NT2/D1 (cell line): Measurements from ENCODE around the gene MEIS2.
A peak's percentile ranks its signal among the peaks of the same experiment; 100 is the strongest.

ENCODE experiments used
- DNase-seq: peaks from one replicate; pipeline ENCODE4 v3.0.0-alpha.2; 2011; ENCODE audit warnings: low read depth, low spot score
- H3K27me3 ChIP-seq: 2 replicates; pipeline ENCODE4 v1.6.0; 2011; ENCODE audit warnings: mild to moderate bottlenecking; ENCODE audit not compliant: insufficient read length, insufficient read depth
- H3K36me3 ChIP-seq: 2 replicates; pipeline ENCODE4 v1.6.1; 2011; ENCODE audit warnings: mild to moderate bottlenecking, low read length, mixed read lengths; ENCODE audit not compliant: insufficient read depth, insufficient read length
- H3K4me1 ChIP-seq: 2 replicates; pipeline ENCODE4 v1.5.1; 2011; ENCODE audit not compliant: insufficient read depth, insufficient read length
- H3K4me3 ChIP-seq: 2 replicates; pipeline ENCODE4 v1.5.1; 2011; ENCODE audit warnings: low read depth; ENCODE audit not compliant: insufficient read length
- H3K9ac ChIP-seq: 2 replicates; pipeline ENCODE4 v1.6.0; 2011; ENCODE audit warnings: low read depth; ENCODE audit not compliant: insufficient read length
- H3K9me3 ChIP-seq: 2 replicates; pipeline ENCODE4 v1.5.1; 2011; ENCODE audit warnings: mild to moderate bottlenecking, low read length; ENCODE audit not compliant: insufficient read depth
- SUZ12 ChIP-seq: IDR thresholded peaks from 2 replicates; pipeline ENCODE4 v1.6.1; 2011; ENCODE audit not compliant: insufficient read length, insufficient read depth; ENCODE audit errors: extremely low read depth
- YY1 ChIP-seq: IDR thresholded peaks from 2 replicates; pipeline ENCODE4 v1.6.1; 2011; ENCODE audit not compliant: insufficient read length, insufficient read depth
- ZNF274 ChIP-seq: IDR thresholded peaks from 2 replicates; pipeline ENCODE4 v1.6.1; 2011; ENCODE audit warnings: mild to moderate bottlenecking, low read depth, low read length

The MEIS2 gene

DNA sequence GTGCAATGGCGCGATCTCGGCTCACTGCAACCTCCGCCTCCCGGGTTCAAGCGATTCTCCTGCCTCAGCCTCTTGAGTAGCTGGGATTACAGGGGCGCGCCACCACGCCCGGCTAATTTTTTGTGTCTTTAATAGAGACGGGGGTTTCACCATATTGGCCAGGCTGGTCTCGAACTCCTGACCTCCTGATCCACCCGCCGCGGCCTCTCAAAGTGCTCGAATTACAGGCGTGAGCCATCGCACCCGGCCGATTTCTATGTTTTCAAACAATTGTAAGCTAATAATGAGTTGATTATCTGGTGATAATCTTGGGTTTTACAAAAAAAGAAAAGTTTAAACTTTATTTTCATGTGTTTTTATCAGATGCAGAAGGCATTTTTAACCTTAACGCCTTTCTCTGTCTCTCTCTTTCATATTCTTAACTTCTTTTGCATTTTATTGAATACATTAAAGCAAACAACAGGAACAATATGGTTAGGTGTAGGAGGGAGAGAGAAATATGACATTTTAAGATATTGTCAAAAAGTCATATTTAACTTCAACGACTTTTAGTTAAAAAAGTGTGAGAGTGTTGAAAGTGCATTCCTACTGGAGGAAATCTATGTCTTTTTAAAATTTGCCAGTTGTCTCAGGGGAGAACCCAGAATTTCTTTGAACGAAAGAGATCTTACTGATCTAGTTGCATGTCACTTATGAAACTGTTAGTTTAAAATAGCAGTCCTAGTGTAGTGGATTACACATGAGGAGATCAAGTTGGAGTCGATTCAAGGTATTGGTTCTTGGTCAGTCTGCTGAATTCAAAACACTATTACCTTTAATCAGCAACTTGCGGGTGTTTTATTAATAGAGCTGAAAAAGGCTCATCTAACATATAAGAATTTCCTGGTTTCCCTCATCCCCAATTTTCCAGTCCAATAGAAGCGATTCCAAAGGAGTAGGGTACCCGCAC, 3.4 kb upstream of the MEIS2 start:
- H3K4me1 ChIP-seq, result no peaks in the 10 kb centered on the region
- no peaks in the 10 kb centered on the region for H3K9me3 ChIP-seq
- H3K27me3 ChIP-seq, result peaks cover 73% of the 10 kb centered on the region
- H3K36me3 ChIP-seq, result no peaks in the 10 kb centered on the region
- no peak overlapping the region for H3K9ac ChIP-seq
- no peak for DNase-seq
- TF ChIP-seq ZNF274, result no peak
- no peak for TF ChIP-seq SUZ12
- TF ChIP-seq YY1, result no peak
- H3K4me3 ChIP-seq, result no peak overlapping the region

DNA sequence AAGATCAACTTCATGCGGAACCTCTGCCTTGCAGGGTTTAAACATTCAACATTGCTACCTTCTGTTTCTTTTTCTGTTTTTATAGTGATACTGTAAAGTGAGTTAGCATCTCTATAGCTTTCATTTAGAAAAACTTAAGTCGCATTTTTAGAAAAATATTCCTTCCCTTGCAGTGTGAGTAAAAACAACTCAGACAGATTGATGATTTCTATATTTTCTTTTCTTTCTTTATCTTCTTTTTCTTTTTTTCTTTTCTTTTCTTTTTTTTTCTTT, 2.8 kb upstream of the MEIS2 start:
- H3K4me1 ChIP-seq, result no peaks in the 10 kb centered on the region
- no peak for TF ChIP-seq YY1
- no peak for TF ChIP-seq ZNF274
- no peak for TF ChIP-seq SUZ12
- no peak overlapping the region for H3K9ac ChIP-seq
- H3K36me3 ChIP-seq, result no peaks in the 10 kb centered on the region
- no peak for DNase-seq
- peaks cover 73% of the 10 kb centered on the region for H3K27me3 ChIP-seq
- no peak overlapping the region for H3K4me3 ChIP-seq
- H3K9me3 ChIP-seq, result no peaks in the 10 kb centered on the region

DNA sequence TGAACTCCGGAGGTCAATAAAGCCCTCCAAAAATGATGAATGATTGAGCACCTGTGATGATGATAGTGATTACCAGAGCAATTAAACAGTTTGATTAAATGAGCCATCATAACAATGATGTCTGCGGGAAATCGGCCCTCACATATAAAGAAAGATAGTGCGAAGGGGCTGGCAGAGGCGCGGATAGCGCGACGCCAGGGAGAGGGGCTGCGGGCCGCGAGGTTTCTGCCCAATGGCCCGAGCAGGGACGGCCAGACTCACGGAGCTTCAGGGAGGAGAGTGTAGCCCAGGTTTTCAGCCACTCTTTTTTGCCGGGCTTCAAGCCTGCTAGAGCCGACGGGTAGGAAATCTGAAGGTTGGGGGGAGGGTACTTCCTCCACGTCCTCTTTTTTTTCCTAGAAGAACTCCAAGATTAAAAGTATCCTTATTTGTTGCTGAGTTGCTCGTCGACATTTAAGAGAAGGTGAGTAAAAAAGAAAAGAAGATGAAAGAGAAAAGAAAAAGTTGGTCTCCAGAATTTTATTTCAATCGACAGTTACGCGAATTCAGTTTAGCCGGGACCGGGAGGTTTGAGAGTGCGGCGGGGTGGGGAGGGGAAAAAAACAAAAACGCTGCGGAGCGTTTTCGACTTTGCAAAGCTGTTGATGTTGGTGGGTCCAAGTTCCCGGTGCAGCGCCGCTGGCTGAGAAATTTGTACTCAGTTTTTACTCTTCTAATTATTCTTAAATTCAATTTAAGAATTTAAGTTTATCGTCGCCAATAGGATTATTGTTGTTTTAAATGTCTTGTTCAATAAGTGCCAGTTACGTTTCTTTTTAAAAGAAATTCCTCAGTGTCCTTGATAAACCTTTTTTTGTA, 2.2 kb upstream of the MEIS2 start:
- no peaks in the 10 kb centered on the region for H3K36me3 ChIP-seq
- H3K4me3 ChIP-seq, result peak overlapping the region; percentile 29
- no peaks in the 10 kb centered on the region for H3K4me1 ChIP-seq
- no peak for DNase-seq
- TF ChIP-seq ZNF274, result no peak
- TF ChIP-seq YY1, result no peak
- no peak for TF ChIP-seq SUZ12
- H3K9ac ChIP-seq, result peak overlapping the region; percentile 26
- H3K27me3 ChIP-seq, result peaks cover 73% of the 10 kb centered on the region
- H3K9me3 ChIP-seq, result no peaks in the 10 kb centered on the region

- no peaks in the 10 kb centered on the region for H3K36me3 ChIP-seq
- TF ChIP-seq ZNF274 (no peak), YY1 (no peak), SUZ12 (no peak)
- peak overlapping the region; percentile 61 for H3K9ac ChIP-seq
- no peaks in the 10 kb centered on the region for H3K9me3 ChIP-seq
- H3K4me1 ChIP-seq, result no peaks in the 10 kb centered on the region
- peaks cover 74% of the 10 kb centered on the region for H3K27me3 ChIP-seq
- peak overlapping the region; percentile 53 for H3K4me3 ChIP-seq
- no peak for DNase-seq
Observed at GRCh38 chr15:37101980-37102304, 1.6 kb upstream of the MEIS2 start.

- H3K36me3 ChIP-seq, result no peaks in the 10 kb centered on the region
- no peak for DNase-seq
- peak overlapping the region; percentile 53 for H3K4me3 ChIP-seq
- peaks cover 75% of the 10 kb centered on the region for H3K27me3 ChIP-seq
- H3K4me1 ChIP-seq, result no peaks in the 10 kb centered on the region
- H3K9me3 ChIP-seq, result no peaks in the 10 kb centered on the region
- TF ChIP-seq YY1, result no peak
- TF ChIP-seq SUZ12, result no peak
- no peak for TF ChIP-seq ZNF274
- peak overlapping the region; percentile 21 for H3K9ac ChIP-seq
Observed at GRCh38 chr15:37100966-37101215, 542 bp upstream of the MEIS2 start.

DNA sequence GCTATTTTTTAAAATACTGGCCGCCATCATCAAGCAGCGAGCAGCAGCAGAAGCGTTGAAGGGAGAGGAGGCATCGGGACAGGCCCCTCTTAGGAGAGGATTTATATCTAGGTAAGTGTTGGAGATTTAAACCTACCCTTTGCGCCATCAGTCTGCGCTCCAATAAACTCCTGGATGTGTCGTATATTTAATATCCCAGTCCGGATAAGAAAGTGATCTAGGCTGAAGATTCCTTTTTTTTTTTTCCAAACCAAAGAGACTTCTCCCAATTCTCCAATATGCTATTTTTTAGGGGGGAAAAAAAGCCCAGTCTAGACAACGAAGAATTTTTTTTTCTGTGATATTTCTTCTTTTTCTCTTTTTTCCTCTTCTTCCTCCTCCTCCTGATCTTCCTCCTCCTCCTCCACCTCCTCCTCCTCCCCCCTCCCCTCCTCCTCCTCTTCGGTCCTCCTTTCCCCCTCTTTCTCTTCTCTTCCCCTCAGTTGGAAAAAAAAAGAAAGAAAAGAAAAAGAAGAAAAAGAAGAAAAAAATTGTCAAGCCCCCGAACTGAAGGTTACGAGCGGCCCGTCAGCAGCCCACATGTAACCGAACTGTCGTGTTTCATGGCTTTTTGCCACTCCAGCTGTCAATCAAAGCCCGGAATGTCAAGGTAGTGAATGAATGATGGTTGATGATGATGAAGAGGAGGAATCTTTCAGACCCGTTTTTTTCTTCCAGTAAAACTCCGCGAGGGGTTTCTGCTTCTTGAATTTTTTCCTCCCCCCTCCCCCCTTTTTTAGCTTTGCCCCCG, 835 bp downstream of the MEIS2 start:
- no peak for TF ChIP-seq ZNF274
- no peak for TF ChIP-seq SUZ12
- TF ChIP-seq YY1, result no peak
- peaks cover 66% of the 10 kb centered on the region for H3K27me3 ChIP-seq
- DNase-seq, result no peak
- no peaks in the 10 kb centered on the region for H3K9me3 ChIP-seq
- peak overlapping the region; percentile 53 for H3K4me3 ChIP-seq
- no peaks in the 10 kb centered on the region for H3K36me3 ChIP-seq
- H3K9ac ChIP-seq, result peak overlapping the region; percentile 76
- H3K4me1 ChIP-seq, result no peaks in the 10 kb centered on the region

DNA sequence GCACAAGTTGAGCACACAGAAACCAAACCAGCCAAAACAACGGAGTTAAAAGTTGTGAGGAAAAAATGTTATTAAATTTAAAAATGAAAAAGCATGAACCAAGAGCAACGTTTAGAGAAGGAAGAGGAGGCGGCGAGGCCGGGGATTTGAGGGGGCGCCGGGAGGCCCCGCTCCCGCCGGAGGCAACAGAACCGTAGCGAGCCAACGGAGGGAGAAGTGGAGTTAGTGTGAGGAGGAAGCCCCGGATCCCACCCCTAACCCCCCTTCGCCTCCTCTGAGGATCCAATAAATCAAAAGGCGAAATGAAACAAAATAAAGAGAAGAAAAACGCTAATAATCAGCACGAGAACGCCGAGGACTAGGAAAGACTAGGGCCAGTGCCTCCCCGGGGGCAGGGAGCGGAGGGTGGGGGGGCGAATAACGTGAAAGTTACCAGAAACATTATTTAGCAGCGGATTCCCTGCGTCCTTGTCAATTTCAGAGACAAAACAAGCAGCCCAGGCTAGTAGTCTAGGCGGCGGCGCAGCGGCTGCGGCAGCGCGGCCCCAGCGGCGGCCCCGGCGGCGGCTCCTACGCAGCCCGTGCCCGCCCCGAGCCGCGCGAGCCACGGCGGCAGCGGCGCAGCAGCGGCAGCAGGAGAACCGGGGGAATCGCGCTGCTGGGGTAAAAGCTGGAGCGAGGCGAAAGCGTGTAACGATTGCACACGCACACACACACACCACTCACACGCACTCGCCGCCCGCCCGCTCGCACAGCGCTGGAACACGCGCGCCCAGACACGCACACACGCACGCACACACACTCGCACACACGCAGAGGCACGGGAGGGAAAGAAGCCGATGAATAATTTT, 1.7 kb downstream of the MEIS2 start:
- Histone ChIP-seq H3K9me3 (no peaks in the 10 kb centered on the region), H3K4me3 (peak overlapping the region; percentile 34), H3K27me3 (peaks cover 58% of the 10 kb centered on the region), H3K4me1 (no peaks in the 10 kb centered on the region), H3K9ac (peak overlapping the region; percentile 76), H3K36me3 (no peaks in the 10 kb centered on the region)
- TF ChIP-seq YY1, result no peak
- TF ChIP-seq SUZ12, result peak; percentile 49
- DNase-seq, result no peak
